Subcutaneous adipose tissue (tissue), 4 donors: ENCODE results near the gene CDCP1. TPM values are rescaled to one million over a fixed set of nuclear protein-coding genes. Genes with fewer than 3 reads are reported as not detected.

Source experiments
- CTCF ChIP-seq: fragments of 450-650 bp; IDR thresholded peaks from one replicate; pipeline ENCODE4 v1.5.1; 2016; ENCODE audit warnings: low read depth, mild to moderate bottlenecking, control low read depth, antibody characterized with exemption, moderate library complexity
- total RNA-seq, 4 donors: library from RNA; depleted of rRNA; stranded (reverse); fragments of >200 nt; gene quantifications; one replicate each; pipeline ENCODE4 v1.1.0, GENCODE V29; 2016

CDCP1 gene
- total RNA-seq, 4 donors from 2014 or later, result 0.19 to 11.6 (median 2.1) TPM

DNA sequence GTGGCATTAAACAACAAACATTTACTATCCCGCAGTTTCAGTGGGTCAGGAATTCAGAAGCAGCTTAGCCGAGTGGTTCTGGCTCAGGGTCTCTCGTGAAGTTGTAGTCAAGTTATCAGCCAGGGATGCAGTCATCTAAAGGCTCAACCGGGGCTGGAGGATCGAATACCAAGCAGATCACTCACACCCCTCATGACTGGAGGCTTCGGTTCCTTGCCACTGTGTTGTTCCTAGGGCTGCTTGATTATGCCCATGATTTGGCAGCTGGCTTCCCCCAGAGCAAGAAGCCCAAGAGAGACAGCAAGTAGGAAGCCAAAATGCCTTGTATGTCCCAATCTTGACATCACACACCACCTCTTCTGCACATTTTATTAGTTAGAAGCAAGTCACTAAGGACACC, 33.9 kb upstream of the CDCP1 start:
- no peak for TF ChIP-seq CTCF

DNA sequence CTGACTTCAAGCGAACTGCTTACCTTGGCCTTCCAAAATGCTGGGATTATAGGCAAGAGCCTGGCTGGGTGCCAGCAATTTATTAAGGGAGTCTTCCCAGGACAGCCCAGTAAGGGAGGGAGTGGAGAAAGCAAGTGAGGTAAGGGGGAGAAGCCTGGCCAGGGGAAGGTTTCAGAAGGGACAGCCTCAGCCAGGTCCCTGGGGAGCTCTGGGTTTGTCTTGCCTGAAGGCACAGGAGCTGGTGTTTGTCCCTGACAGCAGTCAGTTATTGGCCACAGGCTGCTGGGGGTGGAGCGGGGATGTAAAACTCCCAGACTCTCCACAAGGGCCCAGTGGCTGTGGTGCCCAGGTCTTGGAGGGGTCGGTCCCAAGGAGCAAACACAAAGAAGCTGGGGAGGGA, 33.0 kb upstream of the CDCP1 start:
- no peak for TF ChIP-seq CTCF

GRCh38 chr3:45178183-45179023, 32.2 kb upstream of the CDCP1 start:
- TF ChIP-seq CTCF, result no peak

DNA sequence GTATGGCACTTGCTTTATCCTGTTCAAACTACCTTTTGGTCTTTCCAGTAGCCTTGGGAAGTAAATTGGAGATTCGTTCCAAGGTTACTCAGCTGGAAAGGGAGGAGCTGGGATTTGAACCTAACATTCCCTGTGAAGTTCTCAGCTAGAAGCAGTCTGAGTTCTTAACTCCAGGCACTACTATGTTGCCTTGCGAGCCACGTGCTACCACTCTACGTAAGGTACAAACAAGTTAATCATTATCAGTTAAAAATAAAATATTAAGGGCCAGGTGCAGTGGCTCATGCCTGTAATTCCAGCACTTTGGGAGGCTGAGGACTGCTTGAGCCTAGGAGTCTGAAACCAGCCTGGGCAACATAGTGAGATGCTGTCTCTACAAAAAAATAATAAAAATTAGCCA, 30.7 kb upstream of the CDCP1 start:
- TF ChIP-seq CTCF, result no peak

DNA sequence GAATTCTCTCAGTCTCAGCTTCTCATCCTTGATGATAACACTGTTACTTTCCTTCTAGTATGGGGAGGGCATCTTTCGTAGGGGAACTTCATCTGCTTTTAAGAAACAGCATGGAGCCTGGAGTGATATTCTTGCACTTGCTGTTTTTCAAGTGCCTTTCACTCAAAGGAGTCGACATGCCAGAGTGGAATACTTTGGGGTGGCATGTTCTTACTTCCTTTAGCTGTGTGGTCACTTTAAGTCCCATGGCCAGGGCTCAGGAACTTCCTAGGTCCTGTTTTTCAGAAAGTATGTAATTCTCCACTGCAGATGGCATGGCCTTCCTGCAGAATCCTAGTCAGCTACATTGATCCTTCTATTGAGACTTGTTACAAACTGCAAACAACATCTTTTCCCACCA, 28.1 kb upstream of the CDCP1 start:
- TF ChIP-seq CTCF, result no peak

DNA sequence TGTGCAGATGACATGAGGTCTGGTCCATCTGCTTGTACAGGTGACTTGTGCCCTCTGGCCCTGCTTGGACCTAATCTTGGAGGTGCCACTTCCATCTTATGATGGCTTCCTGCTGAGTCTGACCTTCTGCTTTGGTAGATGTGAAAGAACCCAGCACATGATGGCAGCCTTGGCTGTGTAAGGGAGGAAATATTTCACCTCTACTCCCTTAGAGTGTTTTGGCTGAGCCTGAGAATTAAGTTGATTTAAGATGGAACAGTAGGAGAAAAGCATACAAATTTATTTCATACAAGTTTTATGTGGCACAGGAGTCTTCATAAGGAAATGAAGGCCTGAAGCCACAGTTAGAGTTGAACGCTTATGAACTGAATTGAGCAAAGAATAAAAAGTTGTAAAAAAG, 27.6 kb upstream of the CDCP1 start:
- no peak for TF ChIP-seq CTCF

GRCh38 chr3:45171283-45171682, 25.1 kb upstream of the CDCP1 start:
- TF ChIP-seq CTCF, result no peak
